GM21825 (cell line): ENCODE measurements around the gene SGMS2.

Experiments used
- ATAC-seq: cut with Tn5 transposase; IDR thresholded peaks from one replicate; pipeline ENCODE4 v1.9.1; 2021; ENCODE audit warnings: mild to moderate bottlenecking, moderate library complexity; ENCODE audit not compliant: unreplicated experiment

The SGMS2 gene

GRCh38 chr4:107828315-107829090, 3.8 kb downstream of the SGMS2 start:
- no peak for ATAC-seq

- ATAC-seq, result no peak
Measured at GRCh38 chr4:107831140-107831539, 6.4 kb downstream of the SGMS2 start.

- ATAC-seq, result no peak
Measured at GRCh38 chr4:107832275-107832807, 7.6 kb downstream of the SGMS2 start.

- ATAC-seq, result no peak
Measured at GRCh38 chr4:107834241-107834794, 9.6 kb downstream of the SGMS2 start.

GRCh38 chr4:107835406-107835805, 10.7 kb downstream of the SGMS2 start:
- no peak for ATAC-seq

- no peak for ATAC-seq
Measured at GRCh38 chr4:107837317-107837716, 12.6 kb downstream of the SGMS2 start.

GRCh38 chr4:107837776-107838618, 13.3 kb downstream of the SGMS2 start:
- ATAC-seq, result no peak

- ATAC-seq, result no peak
Measured at GRCh38 chr4:107838861-107839565, 14.3 kb downstream of the SGMS2 start.

GRCh38 chr4:107843391-107843790, 18.7 kb downstream of the SGMS2 start:
- no peak for ATAC-seq

GRCh38 chr4:107845681-107846080, 20.9 kb downstream of the SGMS2 start:
- no peak for ATAC-seq

- no peak for ATAC-seq
Measured at GRCh38 chr4:107850438-107850837, 25.7 kb downstream of the SGMS2 start.

- ATAC-seq, result no peak
Measured at GRCh38 chr4:107853444-107854355, 29.0 kb downstream of the SGMS2 start.

- no peak for ATAC-seq
Measured at GRCh38 chr4:107854356-107855022, 29.8 kb downstream of the SGMS2 start.

GRCh38 chr4:107855723-107856122, 31.0 kb downstream of the SGMS2 start:
- ATAC-seq, result no peak

- ATAC-seq, result no peak
Measured at GRCh38 chr4:107856901-107857300, 32.2 kb downstream of the SGMS2 start.

GRCh38 chr4:107857741-107858140, 33.0 kb downstream of the SGMS2 start:
- no peak for ATAC-seq

- ATAC-seq, result no peak
Measured at GRCh38 chr4:107858158-107858742, 33.5 kb downstream of the SGMS2 start.

- no peak for ATAC-seq
Measured at GRCh38 chr4:107862658-107863057, 37.9 kb downstream of the SGMS2 start.

- ATAC-seq, result no peak
Measured at GRCh38 chr4:107863416-107863815, 38.7 kb downstream of the SGMS2 start.
